ENCODE data around the gene EIPR1.

The EIPR1 gene

DNA sequence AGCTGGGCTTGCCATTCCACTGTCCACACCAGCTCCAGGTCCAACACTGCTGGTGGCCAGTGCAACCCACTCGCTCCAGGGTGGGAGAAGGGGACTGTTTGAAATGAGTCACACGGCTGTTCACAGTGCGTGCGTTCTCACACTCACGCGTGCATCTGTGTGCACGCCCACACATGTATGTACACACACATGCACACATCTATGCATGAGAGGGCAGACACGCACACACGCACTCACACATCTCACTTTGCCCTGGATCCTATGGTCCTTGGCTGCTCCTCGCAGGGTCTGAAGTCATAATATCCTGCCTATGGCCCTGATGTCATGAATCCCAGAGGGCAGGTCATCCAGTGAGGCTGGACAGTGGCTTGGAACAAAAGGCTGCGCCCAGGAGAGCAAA, 182.8 kb downstream of the EIPR1 start:
- DNase-seq: no peak
- peaks cover 26% of the 10 kb centered on the region for H3K4me1 ChIP-seq
- H3K9me3 ChIP-seq: no peaks in the 10 kb centered on the region
- H3K4me3 ChIP-seq (ENCODE audit: low read depth, low read length): no peak overlapping the region
- peaks cover 24% of the 10 kb centered on the region for H3K36me3 ChIP-seq
- TF ChIP-seq, protein P1, sequence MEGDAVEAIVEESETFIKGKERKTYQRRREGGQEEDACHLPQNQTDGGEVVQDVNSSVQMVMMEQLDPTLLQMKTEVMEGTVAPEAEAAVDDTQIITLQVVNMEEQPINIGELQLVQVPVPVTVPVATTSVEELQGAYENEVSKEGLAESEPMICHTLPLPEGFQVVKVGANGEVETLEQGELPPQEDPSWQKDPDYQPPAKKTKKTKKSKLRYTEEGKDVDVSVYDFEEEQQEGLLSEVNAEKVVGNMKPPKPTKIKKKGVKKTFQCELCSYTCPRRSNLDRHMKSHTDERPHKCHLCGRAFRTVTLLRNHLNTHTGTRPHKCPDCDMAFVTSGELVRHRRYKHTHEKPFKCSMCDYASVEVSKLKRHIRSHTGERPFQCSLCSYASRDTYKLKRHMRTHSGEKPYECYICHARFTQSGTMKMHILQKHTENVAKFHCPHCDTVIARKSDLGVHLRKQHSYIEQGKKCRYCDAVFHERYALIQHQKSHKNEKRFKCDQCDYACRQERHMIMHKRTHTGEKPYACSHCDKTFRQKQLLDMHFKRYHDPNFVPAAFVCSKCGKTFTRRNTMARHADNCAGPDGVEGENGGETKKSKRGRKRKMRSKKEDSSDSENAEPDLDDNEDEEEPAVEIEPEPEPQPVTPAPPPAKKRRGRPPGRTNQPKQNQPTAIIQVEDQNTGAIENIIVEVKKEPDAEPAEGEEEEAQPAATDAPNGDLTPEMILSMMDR (IDR thresholded peaks at IDR 0.05; ENCODE audit: low read depth, low read length): no peak
- no peaks in the 10 kb centered on the region for H3K27me3 ChIP-seq

DNA sequence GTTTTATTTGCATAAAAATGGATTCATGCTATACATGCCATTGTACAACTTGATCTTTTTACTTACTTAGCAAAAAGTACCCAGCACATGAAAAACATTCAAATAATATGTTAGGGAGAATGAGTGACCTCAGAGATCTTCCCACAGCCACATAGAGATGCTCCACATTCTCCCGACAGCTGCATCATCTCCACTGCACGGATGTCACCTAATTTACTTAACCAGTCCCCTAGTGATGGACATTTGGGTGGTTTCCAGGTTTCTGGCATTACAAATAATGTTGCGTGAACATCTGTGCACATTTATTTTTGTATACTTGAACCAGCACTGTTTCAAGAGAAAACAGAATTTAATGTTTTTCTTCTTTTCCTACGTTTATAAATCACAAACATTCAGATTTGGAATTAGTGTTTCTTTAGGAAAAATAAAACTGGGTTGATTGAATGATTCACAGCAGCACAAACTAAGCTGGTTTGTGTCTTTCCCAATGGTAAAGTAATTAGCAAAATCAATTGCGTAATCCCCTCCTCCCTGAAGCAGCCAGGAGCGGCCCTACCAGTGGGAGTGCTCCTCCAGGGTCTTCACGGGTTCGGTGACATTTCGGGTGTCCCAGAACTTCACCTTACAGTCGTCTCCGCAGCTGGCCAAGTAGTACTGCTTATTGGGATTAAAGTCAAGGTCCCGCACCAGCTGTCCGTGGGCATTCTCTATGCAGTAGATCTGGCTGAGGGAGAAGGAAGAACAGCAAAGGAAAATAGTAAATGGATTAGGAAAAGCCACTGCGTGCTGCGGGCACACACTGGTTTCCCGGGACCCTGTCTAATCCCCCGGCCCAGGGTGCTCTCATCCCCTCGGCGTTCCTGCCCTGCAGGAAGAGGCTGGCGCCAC, 183.9 kb downstream of the EIPR1 start:
- peaks cover 26% of the 10 kb centered on the region for H3K4me1 ChIP-seq

DNA sequence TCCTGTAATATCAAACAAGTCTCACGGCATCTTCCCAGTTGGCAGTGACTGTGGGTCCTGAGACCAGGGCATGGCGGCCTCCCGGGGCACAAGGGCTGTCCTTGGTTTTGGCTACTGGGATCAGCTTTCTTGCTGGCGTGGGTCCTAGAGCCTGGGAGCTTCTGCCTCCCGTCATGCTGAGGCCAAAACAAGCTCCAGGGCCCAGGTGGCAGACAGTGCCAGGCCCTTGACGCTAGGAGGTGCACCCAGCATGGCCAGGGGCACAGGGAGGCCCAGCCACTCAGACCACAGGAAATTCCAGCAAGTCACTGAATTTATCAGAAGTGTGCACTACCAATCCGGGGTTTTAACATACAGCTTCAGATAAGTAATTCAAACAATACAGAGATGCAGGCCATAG, 184.7 kb downstream of the EIPR1 start:
- Histone ChIP-seq H3K4me3 (ENCODE audit: low read depth, low read length) (no peak overlapping the region), H3K4me1 (peaks cover 22% of the 10 kb centered on the region), H3K9me3 (no peaks in the 10 kb centered on the region), H3K36me3 (peaks cover 27% of the 10 kb centered on the region), H3K27me3 (no peaks in the 10 kb centered on the region)
- no peak for DNase-seq
- TF ChIP-seq, protein P1 (IDR thresholded peaks at IDR 0.05; ENCODE audit: low read depth, low read length): no peak

More for the DNA sequence above, 183.9 kb downstream of the EIPR1 start:
- Histone ChIP-seq H3K9me3 (no peaks in the 10 kb centered on the region), H3K4me3 (ENCODE audit: low read depth, low read length) (no peak overlapping the region), H3K27me3 (no peaks in the 10 kb centered on the region), H3K36me3 (peaks cover 27% of the 10 kb centered on the region)
- TF ChIP-seq, protein P1 (IDR thresholded peaks at IDR 0.05; ENCODE audit: low read depth, low read length): no peak
- DNase-seq: no peak

DNA sequence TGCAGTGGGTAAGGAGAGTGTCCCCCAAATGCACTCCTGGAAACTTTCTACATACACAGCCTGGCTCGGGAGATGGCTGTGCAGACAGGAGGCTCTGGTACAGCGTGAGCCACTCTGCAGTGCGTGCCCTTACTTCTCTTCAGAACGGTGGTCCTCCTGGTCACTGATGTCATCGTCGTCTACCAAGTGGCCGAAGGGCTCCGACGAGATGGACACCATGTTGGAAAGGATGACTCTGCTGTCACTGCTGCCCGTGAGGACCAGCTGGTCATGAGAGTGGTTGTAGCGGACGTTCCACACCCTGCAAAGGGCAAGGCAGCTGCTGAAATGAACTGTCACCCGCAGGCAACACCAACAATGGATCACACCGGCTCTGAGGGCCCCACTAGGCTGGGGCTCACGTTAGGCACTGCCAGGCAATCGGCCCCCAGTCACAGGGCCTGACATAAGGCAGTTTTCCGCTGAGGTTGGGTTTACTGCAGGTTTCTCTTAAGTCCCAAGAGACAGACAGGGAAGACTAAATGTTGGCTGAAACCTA, 185.3 kb downstream of the EIPR1 start:
- no peaks in the 10 kb centered on the region for H3K9me3 ChIP-seq
- DNase-seq: no peak
- no peak overlapping the region for H3K4me3 ChIP-seq (ENCODE audit: low read depth, low read length)
- TF ChIP-seq, protein P1 (IDR thresholded peaks at IDR 0.05; ENCODE audit: low read depth, low read length): no peak
- H3K36me3 ChIP-seq: peaks cover 27% of the 10 kb centered on the region
- H3K4me1 ChIP-seq: peaks cover 19% of the 10 kb centered on the region
- no peaks in the 10 kb centered on the region for H3K27me3 ChIP-seq

DNA sequence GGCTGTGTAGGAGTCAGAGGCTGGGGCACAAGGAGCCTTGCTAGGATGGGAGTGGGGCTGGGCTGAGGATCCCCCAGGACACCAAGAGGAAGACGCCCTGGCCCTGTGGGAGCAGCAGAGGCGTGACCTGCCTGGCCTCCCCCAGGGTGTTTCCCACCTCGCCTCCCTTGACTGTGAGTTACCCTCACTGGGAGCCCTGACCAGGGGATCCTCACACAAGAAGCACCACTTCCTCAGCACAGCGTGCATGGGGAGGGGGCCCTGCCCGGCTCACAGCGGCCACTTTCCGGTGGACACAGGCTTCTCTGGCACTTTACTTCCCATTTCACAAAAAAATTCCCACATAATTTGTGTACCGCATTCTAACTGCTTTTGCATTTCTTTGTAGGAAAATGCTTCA, 187.7 kb downstream of the EIPR1 start:
- Histone ChIP-seq H3K27me3 (no peaks in the 10 kb centered on the region), H3K36me3 (peaks cover 33% of the 10 kb centered on the region), H3K9me3 (no peaks in the 10 kb centered on the region), H3K4me3 (ENCODE audit: low read depth, low read length) (no peak overlapping the region), H3K4me1 (peaks cover 19% of the 10 kb centered on the region)
- DNase-seq: no peak
- TF ChIP-seq, protein P1 (IDR thresholded peaks at IDR 0.05; ENCODE audit: low read depth, low read length): no peak

DNA sequence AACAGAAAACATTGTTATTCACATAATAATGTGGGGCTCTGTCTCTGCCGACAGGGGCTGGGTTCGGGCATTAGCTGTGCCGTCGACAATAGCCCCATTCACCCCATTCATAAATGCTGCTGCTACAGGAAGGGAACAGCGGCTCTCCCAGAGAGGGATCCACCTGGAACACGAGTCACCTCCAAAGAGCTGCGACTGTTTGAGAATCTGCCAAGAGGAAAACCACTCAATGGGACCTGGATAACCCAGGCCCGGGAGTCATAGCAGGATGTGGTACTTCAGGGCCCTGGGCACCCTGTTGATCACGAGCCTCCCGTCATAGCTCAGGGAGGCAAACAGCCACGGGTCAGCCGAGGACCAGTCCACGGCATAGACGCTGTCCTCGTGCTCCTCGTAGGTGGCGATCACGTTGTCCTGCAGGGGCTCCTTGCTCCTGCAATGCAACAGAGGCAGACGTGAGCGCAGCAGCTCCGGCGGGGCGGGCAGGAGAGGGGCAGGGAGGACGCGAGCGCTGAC, 188.5 kb downstream of the EIPR1 start:
- no peak for DNase-seq
- Histone ChIP-seq H3K4me1 (peaks cover 17% of the 10 kb centered on the region), H3K9me3 (no peaks in the 10 kb centered on the region), H3K4me3 (ENCODE audit: low read depth, low read length) (no peak overlapping the region), H3K36me3 (peaks cover 33% of the 10 kb centered on the region), H3K27me3 (no peaks in the 10 kb centered on the region)
- TF ChIP-seq, protein P1 (IDR thresholded peaks at IDR 0.05; ENCODE audit: low read depth, low read length): no peak
